ENCODE results near the gene ITGBL1.

The ITGBL1 gene

DNA sequence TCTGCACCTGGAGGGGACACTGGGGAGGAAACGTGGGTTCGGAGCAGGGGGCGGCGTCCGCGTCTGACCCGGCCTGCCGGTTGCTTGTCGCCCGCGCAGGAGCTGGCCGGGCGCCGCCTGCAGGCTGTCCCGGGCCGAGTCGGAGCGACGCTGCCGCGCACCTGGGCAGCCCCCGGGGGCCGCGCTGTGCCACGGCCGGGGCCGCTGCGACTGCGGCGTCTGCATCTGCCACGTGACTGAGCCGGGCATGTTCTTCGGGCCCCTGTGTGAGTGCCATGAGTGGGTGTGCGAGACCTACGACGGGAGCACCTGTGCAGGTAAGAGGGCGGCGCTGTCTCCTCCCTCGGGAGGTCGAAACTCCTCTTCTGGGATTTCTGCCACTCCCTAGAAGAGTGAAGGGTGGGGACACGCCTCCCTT is 1.3 kb downstream of the ITGBL1 start:
- DNase-seq, result no peak

DNA sequence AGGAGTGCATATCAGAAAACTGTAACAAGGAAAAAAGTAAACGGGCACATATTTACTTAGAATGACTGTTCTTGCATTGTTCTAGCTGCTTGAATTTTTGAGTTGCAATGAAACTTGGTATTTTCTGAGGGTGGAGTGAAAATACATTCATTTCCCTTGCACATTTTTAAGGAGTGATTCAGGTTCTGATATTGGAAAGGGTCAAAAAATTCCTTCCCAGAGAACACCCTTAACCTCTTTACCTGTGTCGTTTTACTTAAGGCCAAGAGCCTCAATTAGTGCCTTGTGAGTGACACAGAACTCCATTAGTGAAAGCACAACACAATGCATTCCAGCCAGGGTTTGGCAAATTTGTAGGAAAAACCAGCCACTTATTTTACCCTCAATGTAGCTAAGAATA is 2.3 kb downstream of the ITGBL1 start:
- no peak for DNase-seq

DNA sequence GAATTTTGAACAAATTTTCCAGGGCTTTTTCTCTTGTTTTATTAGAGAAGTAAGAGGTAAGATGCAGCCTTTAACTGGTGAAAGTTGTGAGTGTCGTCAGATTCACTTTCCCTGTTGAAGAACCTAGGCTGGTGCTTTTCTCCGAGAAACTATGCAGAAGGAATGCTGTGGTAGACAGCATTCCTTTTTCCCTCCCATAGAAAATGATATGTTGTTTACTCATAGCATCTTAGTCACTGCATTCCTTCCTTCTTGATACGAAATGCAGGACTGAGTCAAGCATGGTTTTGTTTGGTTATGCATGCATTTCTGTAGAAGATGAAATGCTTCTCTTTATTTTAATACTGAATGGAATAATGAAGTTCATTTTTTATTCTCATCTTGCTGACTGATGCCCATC is 3.4 kb downstream of the ITGBL1 start:
- no peak for DNase-seq

DNA sequence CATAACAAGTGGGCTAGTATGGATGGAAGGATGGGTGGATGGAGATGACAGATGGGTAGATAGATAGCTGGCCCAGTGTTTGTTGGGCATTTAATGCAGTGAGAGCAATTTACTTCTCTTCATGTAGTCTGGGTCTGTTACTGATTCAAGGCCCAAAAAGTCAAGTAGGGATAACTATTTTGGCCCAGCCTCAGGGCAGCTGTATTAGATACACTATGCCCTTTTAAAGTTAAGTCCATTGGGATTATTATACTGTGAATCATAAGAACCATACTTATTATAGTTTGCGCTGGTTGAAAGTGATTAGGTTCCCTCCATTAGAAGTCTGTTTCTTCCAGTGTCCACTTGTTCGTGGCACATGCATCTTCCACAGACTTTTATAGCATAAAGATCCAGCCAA is 4.7 kb downstream of the ITGBL1 start:
- DNase-seq, result no peak

DNA sequence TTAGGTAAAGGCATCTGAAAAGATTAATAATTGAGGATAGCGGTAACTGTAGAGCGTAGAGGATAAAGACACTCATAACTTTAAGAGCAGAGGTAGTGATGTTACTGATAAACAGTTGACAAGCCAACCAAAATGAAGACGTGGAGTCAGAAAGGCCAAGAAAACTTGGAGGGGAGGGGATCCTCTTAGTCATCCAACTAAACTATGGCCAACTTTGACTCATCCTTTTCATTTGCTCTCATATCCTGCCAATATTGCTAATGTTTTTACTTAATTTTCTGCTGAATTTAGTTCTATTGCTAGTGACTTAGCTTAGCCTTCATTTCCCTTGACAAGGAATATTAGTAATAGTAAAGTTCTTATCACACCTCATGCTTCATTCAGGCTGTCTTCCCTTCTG is 13.4 kb downstream of the ITGBL1 start:
- no peak for DNase-seq

DNA sequence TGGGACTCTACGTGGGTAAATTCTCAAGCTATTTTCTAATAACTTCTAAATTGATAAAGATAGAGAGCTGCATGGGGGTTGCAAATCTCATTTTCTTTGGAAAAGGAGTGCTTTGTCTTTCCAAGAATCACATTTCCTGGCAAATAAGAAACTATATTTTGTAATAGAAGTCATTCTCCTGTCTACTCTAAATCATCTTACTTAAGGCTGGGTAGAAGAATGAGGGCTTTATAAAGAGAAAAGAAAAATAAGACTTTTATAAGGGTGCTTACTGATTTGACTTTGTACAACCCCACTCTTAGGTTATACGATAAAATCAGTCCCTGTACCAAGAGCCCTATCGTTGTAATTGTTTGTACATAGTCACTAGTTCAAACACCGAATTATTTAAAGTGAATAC is 14.9 kb downstream of the ITGBL1 start:
- no peak for DNase-seq

DNA sequence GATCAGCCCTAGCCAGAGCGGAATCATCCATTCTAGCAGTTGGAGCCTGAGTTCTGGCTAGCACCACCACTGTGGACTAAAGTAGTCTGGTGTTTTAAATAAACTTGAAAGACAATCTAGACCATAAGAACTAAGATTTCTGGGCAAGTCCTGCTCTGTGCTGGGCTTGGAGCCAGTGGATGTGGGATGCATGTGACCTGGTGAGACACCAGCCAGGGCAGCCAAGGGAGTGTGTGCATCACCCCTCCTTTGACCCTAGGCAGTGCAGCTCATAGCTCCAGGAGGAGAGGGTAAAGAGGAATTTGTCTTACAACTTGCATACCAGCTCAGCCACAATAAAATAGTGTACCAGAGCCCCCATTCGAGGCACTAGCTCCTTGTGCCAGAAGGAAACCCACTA is 21.0 kb downstream of the ITGBL1 start:
- DNase-seq, result no peak

DNA sequence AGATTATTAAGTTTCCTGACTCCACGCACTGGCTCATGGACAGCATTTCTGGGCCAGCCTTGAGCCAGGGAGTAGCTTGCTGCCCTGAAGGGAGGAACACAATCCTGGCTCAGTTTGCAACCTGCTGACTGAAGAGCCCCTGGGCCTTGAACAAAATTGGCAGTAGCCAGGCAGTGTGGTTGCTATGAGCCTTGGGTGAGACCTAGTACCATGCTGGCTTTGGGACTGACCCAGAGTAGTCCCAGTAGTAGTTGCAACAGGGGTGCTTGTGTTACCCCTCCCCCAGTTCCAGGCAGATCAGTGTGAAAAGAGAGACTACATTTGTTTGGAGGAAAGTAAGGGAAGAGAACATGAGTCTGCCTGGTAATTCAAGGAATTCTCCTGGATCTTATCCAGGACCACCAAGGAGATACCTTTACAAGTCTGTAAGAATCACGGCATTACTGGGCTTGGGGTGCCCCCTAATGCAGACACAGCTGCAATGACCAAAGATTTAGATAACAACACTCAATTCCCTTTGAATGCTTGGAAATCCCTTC is 22.0 kb downstream of the ITGBL1 start:
- no peak for DNase-seq

DNA sequence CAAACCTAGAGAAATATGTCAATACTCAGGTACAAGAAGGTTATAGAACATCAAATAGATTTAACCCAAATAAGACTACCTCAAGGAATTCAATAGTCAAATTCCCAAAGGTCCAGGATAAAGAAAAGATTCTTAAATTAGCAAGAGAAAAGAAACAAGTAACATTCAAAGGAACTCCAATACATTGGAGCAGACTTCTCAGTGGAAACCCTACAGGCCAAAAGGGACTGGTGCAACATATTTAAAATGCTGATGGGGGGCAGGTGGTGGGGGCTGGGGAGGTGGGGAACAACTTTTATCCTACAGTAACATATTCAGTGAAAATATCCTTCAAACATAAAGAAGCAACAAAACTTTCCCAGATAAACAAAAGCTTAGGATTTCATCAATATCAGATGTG is 23.1 kb downstream of the ITGBL1 start:
- no peak for DNase-seq

DNA sequence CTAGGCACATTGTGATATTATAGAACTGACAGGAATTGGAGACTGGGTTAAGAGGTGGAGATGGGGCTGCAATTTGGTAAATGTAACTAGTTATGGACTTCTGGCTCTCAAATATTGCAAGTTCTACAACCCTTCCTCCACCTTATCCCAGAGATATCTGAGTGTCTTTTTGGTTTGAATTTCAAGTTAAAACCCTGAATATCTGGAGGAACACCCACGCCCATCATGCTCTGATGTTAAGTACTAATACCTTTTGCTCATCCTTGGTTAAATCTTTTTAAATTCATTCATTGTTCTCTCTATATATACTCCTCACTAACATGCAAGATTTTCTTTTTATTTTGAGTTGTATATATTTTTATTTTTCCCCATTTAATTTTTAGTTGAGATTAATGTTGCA is 28.9 kb downstream of the ITGBL1 start:
- DNase-seq, result no peak

DNA sequence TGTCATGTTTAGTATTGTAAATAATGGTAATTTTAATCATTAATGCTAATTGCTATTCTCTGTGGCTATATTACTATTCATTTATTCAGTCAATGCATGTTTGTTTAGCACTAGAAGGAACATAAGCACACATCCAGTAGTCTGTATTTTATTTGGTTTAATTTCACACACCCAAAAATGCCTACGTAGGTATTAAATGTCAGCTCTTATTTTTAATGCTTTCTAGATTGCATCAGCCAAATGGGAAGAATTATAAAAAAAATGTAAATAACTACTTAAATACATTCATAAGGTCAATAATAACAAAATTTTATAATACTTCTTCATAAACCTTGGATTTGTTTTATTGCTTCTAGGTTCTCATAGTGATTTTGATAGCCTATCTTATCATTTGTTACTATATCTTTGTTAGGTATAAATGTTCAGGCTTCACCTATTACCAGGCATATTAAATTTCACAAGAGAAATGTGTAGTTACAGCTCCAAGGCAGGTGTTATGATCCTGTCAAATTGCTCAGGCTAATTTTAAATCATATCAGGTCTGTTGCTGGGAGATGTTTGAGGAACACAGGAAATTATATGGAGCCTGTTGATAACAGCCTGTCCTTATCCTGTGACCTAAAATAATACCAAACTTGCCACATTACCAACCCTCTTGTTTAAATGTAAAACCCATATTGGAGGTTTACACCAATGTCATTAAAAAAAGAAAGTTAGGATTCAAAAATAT is 34.4 kb downstream of the ITGBL1 start:
- no peak for DNase-seq

DNA sequence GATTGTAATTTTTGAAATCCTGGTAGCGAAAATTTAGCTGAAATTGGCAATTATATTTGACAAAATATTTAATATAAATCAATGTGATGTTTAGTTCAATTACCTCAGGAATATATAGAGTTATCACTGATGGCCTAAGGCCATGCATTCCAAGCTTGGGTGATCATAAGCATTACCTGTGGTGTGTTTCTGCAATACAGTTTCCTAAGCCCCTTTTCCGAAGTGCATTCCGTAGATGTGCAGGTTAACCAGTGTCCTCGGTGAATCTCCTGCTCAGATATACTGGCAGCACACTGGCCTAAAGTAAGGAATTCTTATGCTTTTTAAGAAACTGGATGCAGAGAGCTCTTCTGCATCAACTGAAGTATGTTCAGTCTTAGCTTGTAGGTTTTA is 35.0 kb downstream of the ITGBL1 start:
- DNase-seq, result no peak

DNA sequence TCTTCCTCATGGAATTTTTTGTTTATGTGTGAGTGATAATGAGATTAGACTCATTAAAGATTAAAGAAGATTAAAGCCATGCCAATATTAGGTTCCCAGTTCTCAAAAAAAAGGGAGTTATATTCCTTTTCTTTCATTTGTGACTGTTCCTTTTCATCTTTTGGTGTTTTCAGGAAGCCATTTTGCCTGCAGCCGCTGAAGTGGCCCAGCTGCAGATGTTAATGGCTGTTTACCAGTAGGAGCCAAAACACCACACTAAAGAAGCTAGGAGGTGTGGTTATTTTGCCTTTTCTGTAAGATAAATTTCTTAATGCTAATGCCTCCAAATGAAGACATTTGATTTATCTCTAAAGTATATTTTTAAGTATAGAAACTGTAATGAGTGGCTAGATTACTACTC is 36.3 kb downstream of the ITGBL1 start:
- DNase-seq, result no peak

DNA sequence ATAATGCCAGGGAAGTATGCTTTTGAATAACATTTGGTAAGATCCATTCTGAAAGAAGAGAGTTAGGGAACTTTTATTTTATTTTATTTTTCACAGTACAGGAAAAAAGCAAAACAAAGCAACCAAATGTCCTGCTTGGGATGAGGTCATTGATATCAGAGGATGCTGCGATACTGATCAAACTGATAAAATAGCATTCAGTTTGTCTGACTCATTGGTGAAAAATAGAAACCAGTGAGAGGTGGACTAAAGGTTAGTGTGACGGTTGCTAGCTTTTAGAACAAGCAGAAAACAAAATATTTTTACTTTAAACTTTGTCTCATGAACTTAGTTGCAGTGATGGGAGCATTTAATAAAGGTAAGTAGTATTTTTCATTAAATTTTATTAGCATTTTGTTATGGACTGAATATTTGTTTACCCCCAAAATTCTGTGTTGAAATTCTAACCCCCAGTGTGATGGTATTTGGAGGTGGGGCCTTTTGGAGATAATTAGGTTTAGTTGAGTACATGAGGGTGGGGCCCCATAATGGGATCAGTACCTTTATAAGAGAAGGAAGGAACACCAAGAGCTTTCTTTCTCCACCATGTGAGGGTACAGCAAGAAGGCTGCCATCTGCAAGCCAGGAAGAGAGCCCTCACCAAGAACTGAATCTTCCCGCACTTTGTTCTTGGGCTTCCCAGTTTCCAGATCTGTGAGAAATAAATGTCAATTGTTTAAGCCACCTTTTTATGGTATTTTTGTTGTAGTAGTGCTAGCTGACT is 37.3 kb downstream of the ITGBL1 start:
- DNase-seq, result no peak

DNA sequence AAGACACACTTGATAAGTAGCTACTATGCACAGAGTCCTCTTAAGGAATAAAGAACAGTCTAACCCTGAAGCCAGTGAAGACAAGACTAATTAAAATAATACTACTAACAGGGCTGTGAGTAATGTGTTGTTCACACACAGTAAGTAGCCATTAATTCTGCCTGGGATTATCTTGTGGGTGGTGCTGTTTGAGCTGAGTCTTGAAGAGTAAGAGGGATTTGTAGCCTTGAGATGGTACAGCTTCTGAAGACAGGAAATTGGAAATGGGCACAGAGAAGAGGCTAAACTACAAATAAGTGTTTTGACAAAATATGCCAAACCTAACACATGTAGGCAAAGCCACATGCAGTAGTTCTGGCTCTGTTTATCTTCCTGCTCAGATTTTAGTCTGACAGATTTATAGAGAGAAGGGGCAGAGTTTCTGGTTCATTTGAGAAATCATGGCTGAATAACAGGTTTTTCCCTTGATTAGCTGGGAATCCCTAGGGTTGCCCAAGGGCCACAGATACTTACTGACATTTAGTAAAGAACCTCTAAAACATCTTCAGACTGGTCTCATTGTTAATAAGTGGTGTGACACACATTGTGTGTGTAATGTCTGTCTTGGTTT is 38.0 kb downstream of the ITGBL1 start:
- DNase-seq, result no peak

DNA sequence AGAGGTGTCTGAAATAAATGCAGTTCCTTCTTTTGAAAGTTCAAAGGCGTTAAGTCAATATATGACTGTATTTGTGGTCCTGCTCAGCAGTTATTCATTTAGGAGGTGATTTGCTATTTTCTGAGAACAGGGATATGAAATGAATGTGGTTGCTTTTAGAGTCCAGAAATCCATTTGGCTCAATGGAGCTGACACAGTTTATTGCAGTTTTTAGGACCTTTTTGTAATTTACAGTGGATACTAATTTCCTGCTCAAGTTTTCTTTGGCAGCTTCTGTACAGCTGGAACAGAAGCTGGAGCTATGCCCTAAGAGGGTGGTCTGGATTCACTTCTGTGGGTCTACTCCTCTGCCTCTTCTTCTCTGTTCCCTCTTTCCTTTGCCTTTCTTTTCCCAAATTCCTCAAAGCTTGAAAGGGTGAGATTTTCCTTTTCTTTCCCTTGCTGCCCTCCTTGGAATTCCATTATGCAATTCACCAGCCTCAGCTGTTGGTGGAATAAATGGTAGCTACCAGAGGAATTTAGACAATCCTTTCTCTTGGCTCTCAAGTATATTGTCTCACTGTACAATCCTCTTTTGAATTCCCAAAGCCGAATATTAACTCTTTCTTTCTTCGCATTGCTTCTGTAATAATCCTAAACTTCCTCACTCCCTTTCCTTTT is 39.9 kb downstream of the ITGBL1 start:
- DNase-seq, result no peak

DNA sequence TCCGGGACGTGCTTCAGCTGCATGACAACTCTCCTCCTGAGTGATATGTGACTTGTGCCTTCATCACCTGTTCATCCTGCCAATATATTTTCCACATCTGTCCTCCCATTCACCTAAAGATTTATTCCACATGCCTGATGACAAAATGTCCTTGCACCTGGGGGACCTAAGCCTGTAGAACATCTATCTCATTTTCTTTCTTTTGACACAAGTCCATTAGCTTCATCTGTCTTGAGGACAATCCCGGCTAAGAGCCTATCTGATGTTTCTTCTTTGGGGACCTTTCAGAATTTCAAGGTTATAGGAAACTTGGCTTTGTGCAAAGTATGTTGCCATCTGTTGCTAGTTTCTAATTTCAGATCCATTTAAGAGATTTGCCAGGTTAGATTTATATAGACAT is 41.1 kb downstream of the ITGBL1 start:
- DNase-seq, result no peak

DNA sequence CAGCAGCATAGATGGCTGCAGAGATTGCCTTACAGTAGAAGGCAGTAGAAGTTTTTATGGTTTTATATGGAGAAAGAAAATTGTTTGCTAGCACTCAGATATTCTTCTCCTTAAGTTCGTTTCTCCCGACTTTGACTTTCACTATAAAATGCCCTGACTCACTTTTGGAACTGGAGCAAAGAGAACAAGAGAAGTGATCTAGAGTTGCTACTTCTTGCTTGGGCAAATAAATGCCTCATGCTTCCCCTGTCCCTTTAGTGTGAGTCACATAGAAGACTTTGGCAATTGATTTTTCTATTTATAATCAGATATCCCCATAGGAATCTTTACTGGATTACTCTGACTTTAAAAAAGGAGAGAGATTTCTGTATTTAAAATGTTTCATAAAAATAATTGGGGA is 46.9 kb downstream of the ITGBL1 start:
- DNase-seq, result no peak

DNA sequence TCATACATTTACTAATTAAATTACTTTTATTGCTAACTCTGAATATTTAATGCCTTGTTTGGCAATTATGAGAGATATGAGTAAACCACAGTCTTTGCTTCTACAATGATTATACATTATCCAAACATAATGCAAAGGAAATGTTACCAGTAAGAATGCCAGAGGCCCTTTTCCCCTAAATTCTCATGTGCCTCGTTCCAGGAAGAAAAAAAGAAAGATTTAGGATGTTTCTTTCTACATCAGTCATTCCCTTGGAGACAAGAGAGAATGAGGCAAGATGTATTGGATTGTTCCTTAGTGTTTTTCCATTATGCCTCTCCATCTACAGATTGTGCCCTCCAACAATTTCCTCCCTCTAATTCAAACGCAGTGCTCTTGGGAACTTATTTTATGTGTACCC is 50.1 kb downstream of the ITGBL1 start:
- no peak for DNase-seq

DNA sequence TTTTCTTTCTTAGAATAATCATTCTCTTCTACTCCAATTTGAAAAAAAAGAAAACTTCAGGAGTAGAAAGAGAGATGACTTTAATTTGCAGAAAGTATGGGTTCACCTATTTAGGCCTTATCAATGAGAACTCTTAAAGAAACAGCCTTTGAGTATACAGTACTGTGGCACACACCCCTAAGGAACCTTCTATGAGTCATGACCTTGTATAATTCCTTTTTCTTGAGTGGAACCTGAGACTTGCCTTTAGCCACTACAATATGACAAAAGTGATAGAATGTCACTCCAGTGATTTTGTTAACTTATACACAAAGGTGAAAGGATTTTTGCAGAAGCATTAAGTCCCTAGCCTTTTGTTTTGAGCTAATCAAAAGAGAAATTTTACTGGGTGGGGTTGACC is 58.7 kb downstream of the ITGBL1 start:
- DNase-seq, result no peak

DNA sequence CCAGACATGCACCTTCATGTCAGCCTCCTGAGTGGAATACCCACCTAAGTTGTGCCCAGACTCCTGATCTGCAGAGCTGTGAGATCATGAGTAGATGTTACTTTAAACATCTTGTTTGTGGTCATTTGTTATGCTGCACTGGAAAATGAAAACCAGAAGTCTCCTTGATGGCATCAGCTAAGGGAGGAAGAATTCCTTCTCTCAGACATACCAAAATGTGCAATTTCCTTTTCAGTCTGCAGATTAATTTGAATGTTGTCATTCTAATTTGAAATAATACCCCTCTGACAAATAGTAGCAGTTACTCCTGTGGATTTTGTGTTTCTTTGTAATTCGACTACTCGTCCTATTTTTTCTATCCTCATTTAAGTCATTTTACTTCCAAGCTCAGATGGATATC is 59.3 kb downstream of the ITGBL1 start:
- no peak for DNase-seq

DNA sequence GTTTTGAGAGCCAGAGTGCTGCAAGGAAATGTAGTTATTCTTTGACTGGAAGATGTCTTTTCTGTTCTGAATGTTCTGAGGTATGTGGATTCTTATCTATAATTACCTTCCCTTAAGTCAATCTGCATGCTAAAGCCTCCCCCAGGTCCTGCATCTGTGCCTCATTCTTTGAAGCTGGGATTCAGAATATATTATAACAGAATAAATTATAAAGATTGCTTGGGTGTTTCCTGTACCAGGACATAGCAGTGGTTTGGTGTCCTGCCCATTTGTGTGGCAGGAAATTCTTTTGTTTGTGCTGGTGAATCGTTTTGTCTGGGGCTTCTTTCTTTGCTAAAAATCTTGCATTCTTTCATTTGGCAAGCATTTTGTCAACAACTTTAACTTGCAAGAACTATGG is 60.2 kb downstream of the ITGBL1 start:
- DNase-seq, result no peak

DNA sequence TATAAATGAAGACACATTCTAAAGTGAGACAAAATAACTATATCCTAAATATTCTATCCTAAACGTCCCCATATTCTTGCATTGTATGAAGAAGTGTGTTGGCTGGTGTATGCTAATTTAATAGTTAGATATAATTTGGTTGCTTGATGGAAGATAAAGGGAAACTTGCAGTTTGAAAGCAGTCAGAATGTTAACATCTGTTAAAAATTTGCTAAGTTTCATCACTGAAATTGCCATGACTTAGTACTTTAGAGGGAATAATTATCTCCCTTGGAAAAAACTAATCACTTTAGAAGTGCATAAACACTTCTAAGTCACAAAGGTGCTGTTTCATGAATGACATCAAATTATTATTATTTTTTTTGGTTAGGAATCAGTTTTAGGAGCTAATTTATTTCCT is 61.6 kb downstream of the ITGBL1 start:
- DNase-seq, result no peak

Data from suppressor macrophage (primary cell).